ACHN (cell line): ENCODE results near the gene TTC28.

Source experiments
- DNase-seq: peaks from one replicate; pipeline ENCODE4 v3.0.0-alpha.2; 2015
- in situ Hi-C: cut with HindIII; loops from 2 replicates; pipeline ENCODE4 v1.10.0; 2017; ENCODE audit warnings: low sequenced_read_pairs, low pct_ligation_motif_present, low pct_unique_long_range_greater_than_20kb

The TTC28 gene

DNA sequence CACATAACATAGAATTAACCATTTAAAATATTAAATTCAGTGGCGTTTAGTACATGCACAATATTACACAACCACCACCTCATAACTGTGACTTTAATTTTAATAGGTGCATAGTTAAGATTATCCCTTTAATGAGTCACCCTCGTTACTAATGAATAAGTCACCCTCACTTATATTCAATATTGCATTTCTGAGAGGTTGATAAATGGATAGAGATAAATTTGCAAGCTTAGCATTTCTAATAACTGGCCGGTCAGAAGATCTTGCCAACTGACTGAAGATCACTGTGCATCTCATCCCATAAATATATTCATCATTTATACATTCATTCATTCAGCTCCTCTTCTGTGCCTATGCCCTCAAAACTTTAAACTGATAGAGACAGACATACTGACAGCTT is 243.7 kb downstream of the TTC28 start:
- in situ Hi-C loops = no loop called here

DNA sequence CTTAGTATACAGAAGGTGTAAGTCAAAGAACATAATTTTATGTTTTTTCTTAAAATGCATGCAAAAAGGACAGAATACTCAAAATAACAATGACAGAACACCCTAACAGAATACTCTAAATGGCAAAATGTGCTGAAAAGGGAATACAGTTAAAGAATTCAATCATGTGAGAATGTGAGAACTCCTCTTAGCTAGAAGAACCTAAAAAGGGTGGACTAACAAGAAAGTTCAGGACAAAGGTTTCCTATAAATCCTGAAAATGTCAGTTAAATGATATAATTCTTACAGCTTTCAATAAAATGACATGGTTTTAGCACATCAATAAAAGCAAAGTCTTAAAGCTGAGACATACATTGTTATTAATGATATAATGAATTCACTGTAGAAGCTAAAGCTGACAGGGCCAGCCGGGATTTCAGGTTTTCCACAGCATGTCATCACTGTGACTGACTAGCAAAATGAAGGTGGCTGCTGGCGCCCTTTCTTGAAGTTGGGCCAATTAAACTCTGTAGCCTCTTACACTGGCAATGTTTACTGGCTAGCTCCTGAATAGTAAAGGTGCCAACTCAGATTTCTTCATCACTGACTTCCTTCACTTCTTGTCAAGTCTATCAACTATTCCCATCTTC is 244.4 kb downstream of the TTC28 start:
- DNase-seq = no peak

More for the DNA sequence above, 243.7 kb downstream of the TTC28 start:
- DNase-seq = no peak

DNA sequence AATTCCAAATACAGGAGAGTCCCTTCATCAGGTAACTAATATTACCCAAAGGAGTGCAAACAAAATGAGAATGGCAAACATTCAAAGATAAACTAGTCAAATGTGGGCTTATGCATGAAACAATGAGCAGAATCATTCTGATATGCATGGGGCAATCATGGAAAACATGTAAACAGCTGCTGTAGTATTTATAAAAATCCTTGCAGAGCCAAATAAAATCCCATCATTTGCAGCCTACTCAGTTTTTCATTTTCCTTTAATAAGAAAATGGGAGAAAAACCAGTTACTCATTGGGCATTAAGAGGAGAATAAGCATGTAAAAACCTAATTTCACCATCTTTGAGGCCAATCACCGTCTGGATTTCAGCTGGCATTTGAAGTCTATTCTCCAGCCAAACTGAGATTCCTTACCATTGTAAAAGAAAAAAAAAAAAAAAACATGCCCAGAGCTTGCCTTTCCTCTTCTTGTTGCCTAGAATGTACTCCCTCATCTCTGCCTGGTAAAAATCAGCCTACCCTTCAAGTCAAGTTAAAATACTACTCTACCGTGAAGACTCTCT is 249.1 kb downstream of the TTC28 start:
- DNase-seq = no peak
- in situ Hi-C loops = no loop called here

More for the DNA sequence above, 244.4 kb downstream of the TTC28 start:
- in situ Hi-C loops = no loop called here

DNA sequence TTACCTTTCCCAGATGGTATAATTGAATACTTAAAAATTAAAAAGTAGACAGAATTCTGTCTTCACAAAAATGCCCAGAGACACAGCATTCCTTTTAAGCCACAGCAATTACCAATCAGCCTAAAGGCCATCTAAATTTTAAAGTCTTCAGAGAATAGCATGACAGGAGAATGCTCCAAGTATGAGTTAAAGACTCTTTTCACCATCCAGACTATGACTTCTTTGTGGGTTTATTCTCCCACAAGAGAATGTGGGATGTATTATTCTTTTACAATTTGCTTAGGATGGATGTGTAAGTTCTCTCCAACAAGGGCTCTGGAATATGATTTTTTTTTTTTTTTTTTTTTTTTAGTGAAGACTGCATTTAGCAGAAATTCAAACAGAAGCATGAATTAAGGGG is 249.9 kb downstream of the TTC28 start:
- in situ Hi-C loops = no loop called here
- no peak for DNase-seq

DNA sequence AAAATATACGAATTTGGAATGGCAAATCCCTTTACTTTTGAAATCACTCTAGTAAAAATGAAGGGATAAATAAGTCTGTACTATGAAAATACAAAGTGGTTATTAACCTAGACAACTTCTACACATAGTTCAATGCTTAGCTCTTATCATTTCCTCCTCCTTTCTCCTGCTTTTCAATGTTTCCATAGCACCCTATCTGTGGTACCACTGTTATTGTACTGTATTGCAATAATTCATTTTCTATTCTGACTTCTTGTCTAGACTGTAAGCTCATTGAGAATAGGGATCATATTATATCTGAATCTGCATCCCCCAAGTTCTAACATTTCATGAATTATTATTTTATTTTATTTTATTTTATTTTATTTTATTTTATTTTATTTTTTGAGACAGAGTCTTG is 251.4 kb downstream of the TTC28 start:
- DNase-seq = no peak
- in situ Hi-C loops = no loop called here

DNA sequence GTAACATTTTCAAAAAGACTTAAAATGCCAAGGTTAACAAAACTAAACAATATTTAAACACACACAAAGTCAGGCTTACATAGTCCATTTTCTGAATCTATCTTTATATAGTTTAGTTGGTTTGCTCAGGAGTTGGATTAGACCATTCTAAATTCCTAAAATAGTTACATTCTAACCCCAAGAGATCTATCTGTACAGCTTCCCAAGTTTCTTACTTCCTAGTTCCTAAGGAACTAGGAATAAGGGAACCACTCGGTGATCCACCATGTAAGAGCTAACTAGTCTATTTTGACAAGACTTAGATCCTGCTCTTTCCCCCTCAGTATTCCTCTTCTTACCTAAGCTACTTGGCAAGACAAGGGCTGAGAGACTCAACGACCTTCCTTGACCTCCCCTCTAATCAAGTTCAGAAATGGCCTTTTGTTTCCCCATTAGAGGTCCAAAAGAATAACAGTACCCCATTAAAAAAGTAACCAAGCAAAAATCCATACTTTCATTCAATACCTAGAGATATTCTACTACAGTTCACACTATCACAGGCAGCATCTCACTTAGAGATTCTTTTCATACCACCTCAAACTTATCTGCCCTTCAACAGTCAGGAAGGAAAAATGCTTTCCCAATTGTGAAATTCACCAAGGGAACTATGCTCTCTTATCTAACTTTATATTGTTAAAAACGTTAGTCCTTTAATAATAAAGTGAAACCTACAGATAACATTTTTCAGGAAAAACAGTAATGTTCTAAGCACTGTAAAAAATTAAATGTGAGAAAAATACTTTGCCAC is 253.1 kb downstream of the TTC28 start:
- no peak for DNase-seq
- in situ Hi-C loops = no loop called here

DNA sequence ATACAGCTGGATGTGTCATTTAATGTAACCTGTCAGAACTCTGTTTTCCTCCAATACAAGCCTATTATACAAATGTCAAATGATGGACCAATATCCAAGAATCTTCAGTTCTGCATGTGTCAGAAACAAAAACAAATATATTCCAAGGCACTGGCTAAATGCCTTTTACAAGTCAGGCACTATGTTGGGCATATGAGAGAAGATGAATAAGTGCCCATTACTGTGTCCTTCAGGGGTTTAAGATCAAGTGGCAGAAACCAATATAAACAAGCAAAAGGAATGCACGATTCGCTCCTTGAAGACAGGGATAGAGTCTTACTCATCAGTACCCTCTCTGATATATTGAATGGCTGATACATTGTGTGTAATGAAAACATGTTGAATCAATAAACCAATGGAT is 254.4 kb downstream of the TTC28 start:
- no peak for DNase-seq
- in situ Hi-C loops = no loop called here

DNA sequence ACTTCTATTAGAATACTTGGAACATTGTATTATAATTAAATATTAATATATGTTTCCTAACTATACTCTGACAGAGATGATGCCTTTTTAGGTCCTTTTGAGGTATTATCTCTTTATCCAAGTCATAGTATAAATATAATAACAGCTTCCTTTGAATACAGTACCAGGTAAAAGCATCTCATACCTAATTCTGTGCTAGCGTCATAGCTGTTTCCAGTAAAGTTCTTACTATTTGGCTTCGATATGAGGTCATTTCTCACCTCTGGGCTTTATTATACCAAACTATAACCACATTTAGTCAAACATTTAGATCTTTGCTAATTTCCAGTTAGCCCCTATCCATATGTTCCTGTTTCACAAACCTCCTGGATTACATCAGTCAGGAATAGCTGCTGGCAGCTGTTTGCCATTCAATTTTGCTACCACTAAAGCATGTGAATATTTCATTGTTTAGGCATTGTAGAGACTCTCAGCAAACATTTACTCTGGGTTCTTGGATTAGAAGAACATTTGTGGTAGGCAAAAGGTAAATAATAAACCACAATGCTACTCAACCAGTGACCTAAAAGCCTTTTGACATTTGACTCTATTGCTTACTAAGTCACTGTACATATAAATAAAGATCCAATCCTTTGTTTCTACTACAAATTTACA is 255.1 kb downstream of the TTC28 start:
- in situ Hi-C loops = no loop called here
- DNase-seq = no peak

DNA sequence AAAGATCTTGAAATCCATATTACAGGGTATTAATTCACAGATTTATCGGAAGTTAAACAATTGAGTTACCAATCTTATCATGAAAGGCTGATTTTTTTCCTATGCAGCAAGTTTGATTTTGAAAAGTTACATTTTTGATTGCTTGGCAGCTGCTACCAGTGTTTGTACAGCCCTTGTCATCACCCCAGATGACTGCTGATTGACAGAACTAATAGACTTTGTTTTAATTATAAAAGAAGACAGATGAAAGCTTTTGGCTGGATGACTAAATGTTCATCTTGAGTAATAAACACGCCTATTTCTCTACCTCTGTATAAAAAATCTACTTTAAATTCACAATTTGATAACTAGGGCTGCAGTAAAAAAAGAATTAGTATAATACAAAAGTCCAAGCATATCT is 259.7 kb downstream of the TTC28 start:
- in situ Hi-C loops = no loop called here
- DNase-seq = no peak

DNA sequence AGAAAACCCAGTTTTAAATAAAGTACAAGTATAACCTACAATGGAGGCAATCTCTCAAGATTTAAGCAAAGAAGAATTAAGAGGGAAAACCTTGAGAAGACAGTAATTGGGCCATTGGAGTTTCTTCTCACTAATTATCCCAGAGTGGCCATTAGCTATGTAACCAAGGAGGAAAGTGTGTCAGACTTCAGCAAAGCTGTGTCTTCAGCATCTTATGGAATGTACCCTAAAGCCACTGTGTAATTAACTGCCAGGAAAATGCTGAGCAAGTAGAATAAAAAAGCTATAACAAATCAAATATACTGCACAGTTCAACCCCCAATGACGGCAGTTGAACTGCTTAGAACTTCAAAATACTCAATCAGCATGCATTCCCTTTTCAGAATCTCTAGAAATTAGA is 261.6 kb downstream of the TTC28 start:
- in situ Hi-C loops = no loop called here
- no peak for DNase-seq

DNA sequence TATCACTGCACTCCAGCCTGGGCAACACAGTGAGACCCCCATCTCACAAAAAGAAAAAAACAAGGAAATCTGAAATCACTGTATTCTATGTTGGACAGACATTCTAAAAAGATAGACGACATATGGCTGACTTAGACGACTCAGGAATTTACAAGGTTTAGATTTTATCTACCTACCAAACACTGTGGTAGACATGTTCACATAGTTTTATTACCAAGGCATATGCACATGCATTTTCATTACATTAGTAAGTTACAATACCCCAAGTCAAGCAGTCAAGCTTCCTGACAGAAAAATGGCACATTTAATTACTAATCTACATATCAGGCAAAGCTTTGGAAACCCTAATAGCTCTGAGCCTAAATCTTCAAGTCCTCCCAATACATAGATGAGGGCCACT is 262.2 kb downstream of the TTC28 start:
- in situ Hi-C loops = no loop called here
- no peak for DNase-seq

DNA sequence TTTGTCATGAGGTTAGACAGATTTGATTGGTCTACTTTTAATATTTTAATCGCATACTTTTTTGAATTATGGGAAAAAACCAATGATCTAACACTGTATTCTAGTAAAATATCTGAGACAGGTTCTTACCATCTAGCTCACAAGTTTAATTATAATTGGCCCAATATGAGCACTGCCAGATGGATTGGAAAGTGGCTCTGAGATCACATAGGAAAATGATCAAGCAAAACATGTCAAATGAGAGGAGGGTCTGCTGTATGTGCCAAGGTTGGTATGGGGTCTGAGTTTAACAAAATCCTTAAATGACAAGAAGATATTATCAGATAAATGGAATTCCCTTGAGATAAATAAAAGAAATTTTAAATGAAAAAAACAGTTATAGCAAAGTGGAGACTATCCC is 264.7 kb downstream of the TTC28 start:
- in situ Hi-C loops = no loop called here
- no peak for DNase-seq

DNA sequence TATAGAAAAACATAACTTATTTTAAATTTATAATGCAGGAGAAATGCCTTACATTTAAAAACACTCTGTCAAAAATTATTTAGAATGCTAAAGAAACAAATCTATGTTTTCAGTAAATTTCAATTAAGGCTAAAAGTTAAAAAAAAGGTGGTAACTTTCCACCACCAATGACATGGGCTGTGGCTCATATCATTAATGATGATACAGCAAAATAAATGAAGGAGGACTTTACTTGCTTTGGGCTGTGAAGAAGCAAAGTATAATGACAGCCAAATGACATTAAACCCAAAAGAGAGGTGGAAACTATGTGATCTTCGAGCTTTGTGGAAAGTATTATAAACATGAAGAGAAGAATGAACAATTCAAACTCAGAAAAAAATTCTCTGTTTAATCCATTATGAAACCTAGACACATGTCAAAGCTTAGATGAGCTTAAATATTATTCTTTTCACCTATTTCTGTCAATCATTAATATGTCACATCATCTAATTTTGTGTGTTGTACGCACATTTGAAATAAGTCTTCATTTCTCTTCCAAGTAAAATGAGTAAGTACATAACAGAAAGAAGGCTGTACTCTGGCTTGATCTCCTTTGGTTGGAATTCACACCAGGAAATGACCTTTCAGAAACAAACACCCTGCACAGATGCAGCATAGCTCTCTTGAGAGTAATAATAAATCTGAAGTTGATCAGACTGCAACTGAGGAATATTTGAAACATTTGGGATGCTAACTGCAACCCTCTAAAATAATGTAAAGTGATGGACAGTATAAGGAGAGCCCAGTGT is 265.8 kb downstream of the TTC28 start:
- no peak for DNase-seq
- in situ Hi-C loops = no loop called here

DNA sequence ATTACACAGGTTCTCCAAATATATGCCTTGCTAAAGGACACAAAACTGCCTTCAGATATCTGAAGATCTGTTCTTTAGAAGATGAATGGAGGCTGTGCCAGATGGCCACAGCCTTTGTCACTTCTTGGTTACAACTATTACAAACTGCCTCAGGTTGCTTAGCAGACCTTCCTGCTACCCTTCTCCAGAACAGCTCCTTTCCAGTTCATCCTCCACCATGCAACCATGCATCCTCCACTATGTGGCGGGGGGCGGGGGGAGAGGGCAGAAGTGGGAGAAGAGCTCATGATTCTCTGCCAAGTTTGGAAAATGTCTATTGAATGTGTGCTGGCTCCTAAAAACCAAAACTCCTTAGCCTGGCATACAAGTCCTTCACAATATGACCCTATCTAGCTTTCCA is 267.5 kb downstream of the TTC28 start:
- no peak for DNase-seq

DNA sequence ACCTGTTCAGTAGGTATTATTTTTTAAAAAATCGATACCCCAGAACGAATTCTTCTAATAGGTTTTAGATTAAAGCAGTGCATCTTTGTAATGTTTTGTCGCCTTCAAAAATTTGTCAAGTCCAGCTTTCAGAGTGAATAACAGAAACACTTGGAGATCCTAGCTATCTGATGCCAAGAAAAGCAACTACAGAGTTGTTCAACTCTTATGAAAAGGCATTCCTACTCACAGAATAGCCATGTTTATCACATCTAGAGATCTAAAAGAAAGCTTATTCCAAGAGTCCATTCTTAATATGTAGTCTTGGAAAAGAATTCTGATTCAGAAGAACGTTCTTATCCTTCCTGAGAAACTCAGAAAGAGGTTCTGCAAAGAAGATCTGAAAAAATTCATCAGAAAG is 268.5 kb downstream of the TTC28 start:
- DNase-seq = no peak
- in situ Hi-C loops = no loop called here

More for the DNA sequence above, 267.5 kb downstream of the TTC28 start:
- in situ Hi-C loops = no loop called here

DNA sequence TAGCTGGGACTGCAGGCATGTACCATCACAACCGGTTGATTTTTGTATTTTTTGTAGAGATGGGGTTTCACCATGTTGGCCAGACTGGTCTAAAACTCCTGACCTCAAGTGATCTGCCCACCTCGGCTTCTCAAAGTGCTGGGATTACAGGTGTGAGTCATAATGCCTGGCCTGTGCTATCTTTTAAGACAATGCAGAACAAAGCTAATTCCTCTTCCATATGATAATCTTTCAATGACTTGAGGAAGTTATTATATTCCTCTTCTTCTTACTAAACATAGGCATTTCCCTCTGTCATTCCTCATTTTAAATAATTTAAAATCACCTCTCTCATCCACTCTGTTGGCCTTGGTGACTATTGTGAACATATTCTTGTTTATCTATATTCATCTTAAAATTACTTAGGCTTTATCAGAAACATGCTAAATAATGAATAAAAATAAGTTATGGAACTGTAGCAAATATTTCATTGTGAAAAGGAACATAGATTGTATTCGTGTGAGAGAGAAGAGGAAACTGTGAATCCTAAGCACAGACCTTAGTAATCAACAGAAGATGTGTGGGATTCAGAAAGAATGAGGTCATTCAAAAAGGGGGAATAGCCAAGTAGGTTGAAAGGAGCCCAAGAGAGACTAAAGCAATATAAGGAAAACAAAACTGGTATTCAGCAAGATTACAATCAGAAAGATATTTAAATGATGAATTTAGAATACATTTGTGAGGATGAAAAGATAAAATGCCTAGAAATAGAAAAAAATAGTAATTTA is 269.4 kb downstream of the TTC28 start:
- in situ Hi-C loops = no loop called here

DNA sequence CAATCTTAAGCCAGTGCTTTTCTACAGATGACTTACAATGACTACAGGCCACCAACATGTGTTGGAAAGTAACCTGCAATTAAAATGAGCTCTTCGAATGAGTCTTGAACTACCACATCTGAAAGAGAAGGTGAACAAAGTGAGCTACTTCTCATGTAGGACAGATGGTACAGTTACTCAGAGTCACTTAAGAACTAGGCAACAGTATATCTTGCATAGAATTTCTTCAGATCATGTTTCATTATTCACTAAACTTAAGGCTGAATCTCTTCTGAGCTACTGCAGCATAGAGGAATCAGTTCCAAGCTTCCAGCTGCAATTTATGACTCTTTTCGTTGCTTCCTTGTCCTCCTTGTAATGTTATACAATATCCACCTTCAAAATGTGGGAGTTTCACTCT is 270.9 kb downstream of the TTC28 start:
- DNase-seq = no peak
- in situ Hi-C loops = no loop called here

More for the DNA sequence above, 269.4 kb downstream of the TTC28 start:
- DNase-seq = peak; percentile 51

DNA sequence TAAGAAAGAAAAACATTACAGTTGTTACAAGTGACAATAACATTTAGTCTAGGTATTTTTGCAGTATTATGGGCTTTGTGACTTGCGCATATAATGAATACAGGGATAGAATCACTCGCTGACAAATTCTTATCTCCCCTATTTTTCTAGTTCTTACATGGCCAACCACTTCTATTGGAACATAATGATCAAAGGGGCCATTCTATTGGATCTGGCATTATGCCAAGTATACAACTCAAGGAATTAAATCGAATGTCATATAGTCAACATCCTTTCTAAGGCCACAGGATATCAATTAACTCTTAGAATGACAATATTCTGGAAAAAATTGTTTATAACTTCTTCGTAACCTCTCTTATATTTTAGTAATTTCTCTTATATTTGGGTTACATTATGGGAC is 272.0 kb downstream of the TTC28 start:
- in situ Hi-C loops = no loop called here
- DNase-seq = no peak
